ENCODE measurements around the gene CRKL. TPM values are rescaled to one million over a fixed set of nuclear protein-coding genes. Genes with fewer than 3 reads are reported as not detected.

Gene CRKL
- polyA plus RNA-seq, 2 of the 4 experiments (the other 2 are of a cell fraction): 21.4 to 22.8 TPM

- Histone ChIP-seq H3K4me2 (0 out of 3 replicates have a peak overlapping the region, but pooled peaks have one; percentile 0), H3K9me3 (no peaks in the 10 kb centered on the region), H3K27ac (peak overlapping the region in 1 of 2 experiments; percentile 78; a peak in 3 of 6 replicates), H3K4me1 (peaks cover 41% of the 10 kb centered on the region), H3K4me3 (no peak overlapping the region)
- ChIA-PET POLR2A (no interaction called here), CTCF (interaction anchor here (0.7 to 2.8 kb wide), 6 partner anchors 9 to 150 kb away, joined by 3 to 8 read pairs (median 4); partner anchors contain the start of gene CRKL)
- 85% methylated on average over 8 of the region's 8 CpGs for WGBS (ENCODE audit: missing lambda C conversion rate)
- FAIRE-seq (no peak), DNase-seq (ENCODE audit: low read depth in 1 of 2, low spot score in 1 of 2) (peak in 1 of 2 experiments; percentile 16), ATAC-seq (no peak)
- TF ChIP-seq HOXA7 (CRISPR knock-in tag; IDR thresholded peaks at IDR 0.05) (no peak), HEYL (CRISPR knock-in tag; IDR thresholded peaks at IDR 0.05) (no peak), FOSL2 (IDR thresholded peaks at IDR 0.05) (no peak), FOSL2 (CRISPR knock-in tag; IDR thresholded peaks at IDR 0.05) (no peak), HOXB13 (CRISPR knock-in tag; IDR thresholded peaks at IDR 0.05; ENCODE audit: low read depth) (no peak), POLR2A (IDR thresholded peaks at IDR 0.05; ENCODE audit: low read length) (no peak), FOSB (CRISPR knock-in tag; IDR thresholded peaks at IDR 0.05) (no peak), KDM5A (IDR thresholded peaks at IDR 0.05) (no peak), NR3C1 (IDR thresholded peaks at IDR 0.05) (no peak), CEBPB (IDR thresholded peaks at IDR 0.05) (peak; percentile 52 to 59; a peak in 2 of 4 replicates)
Measured at GRCh38 chr22:20953668-20954500, 36.7 kb downstream of the CRKL start.

GRCh38 chr22:20955548-20955947 lies 38.3 kb downstream of the CRKL start:
- DNase-seq (ENCODE audit: low read depth in 1 of 2, low spot score in 1 of 2) (peak in 1 of 2 experiments; percentile 17), FAIRE-seq (no peak), ATAC-seq (no peak)
- H3K4me1 ChIP-seq: peaks cover 36% of the 10 kb centered on the region
- ChIA-PET POLR2A (interaction anchor here (0.6 kb wide), 1 partner anchor 27 kb away, joined by 3 read pairs; the partner anchor contains the start of gene LZTR1), CTCF (interaction anchor here (0.6 to 3.6 kb wide), 9 partner anchors 11 to 151 kb away, joined by 3 to 10 read pairs (median 5); partner anchors contain the start of genes CRKL and LZTR1)
- H3K4me3 ChIP-seq: no peak overlapping the region
- peak overlapping the region; percentile 74 for H3K4me2 ChIP-seq
- peak overlapping the region in 1 of 2 experiments; percentile 98; a peak in 3 of 6 replicates for H3K27ac ChIP-seq
- 67% methylated on average over 6 of the region's 7 CpGs for WGBS (ENCODE audit: missing lambda C conversion rate)
- TF ChIP-seq FOXS1 (CRISPR knock-in tag; IDR thresholded peaks at IDR 0.05) (no peak), CHD2 (IDR thresholded peaks at IDR 0.05; ENCODE audit: low read length, partially characterized antibody) (no peak), KDM5A (IDR thresholded peaks at IDR 0.05) (no peak), EHF (CRISPR knock-in tag; IDR thresholded peaks at IDR 0.05) (no peak), HOXB13 (CRISPR knock-in tag; IDR thresholded peaks at IDR 0.05; ENCODE audit: low read depth) (no peak), ATOH8 (CRISPR knock-in tag; IDR thresholded peaks at IDR 0.05; ENCODE audit: low read depth) (no peak), HDAC2 (IDR thresholded peaks at IDR 0.05) (no peak), HOXA7 (CRISPR knock-in tag; IDR thresholded peaks at IDR 0.05) (no peak), TFCP2L1 (CRISPR knock-in tag; IDR thresholded peaks at IDR 0.05) (no peak), RNF2 (IDR thresholded peaks at IDR 0.05; ENCODE audit: borderline replicate concordance, low read depth) (no peak), RARB (CRISPR knock-in tag; IDR thresholded peaks at IDR 0.05) (no peak), JUN (IDR thresholded peaks at IDR 0.05) (no peak)
- H3K9me3 ChIP-seq: no peaks in the 10 kb centered on the region

DNA sequence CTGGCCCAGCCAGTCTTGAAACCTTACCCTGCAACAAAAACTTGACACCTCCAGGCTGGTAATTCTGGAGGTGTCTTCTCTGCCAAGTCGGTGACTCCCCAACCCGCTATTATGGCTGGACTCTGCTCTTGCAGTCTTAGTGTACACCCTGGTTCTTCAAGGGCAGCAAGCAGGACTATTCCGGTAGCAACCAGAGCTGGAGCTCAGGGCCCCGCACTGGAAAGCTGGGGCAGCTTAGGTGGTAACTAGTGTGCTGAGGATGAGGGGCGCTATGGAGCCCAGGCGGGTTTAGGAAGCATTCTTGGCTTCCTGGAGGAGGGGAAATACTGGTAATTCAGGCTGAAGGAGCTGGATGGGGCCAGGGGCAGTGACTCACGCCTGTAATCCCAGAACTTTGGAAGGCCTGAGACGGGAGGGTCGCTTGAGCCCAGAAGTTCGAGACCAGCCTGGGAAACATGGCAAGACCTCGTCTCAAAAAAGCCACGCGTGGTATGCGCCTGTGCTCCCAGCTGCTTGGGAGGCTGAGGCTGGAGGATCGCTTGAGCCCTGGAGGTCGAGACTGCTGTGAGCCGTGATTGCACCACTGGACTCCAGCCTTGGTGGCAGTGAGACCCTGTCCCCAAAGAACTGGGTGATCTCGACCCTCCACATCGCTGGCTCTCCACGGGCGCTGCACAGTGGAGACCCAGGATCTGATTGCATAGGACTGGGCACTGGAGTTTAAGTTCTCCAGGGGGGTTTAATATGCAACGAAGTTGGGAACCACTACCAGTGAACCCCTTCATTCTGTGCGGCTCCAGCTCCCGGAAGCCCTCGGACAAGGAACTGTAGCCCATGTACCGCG lies 39.3 kb downstream of the CRKL start:
- 0% methylated on average over 11 of the region's 27 CpGs for WGBS (ENCODE audit: missing lambda C conversion rate)
- Histone ChIP-seq H3K27ac (peak overlapping the region; percentile 98), H3K4me1 (peaks cover 27% of the 10 kb centered on the region), H3K4me3 (peak overlapping the region; percentile 84), H3K4me2 (peak overlapping the region; percentile 74), H3K9me3 (no peaks in the 10 kb centered on the region)
- FAIRE-seq: no peak
- peak; percentile 23 to 75 for DNase-seq (ENCODE audit: low read depth in 1 of 2, low spot score in 1 of 2)
- TF ChIP-seq GATA3 (IDR thresholded peaks at IDR 0.05; ENCODE audit: borderline replicate concordance) (no peak), ZSCAN20 (CRISPR knock-in tag; IDR thresholded peaks at IDR 0.05) (no peak), TP53 (CRISPR knock-in tag; IDR thresholded peaks at IDR 0.05) (no peak), CBX8 (IDR thresholded peaks at IDR 0.05) (no peak), JUN (IDR thresholded peaks at IDR 0.05) (peak in 1 of 2 experiments; percentile 20; a peak in 1 of 5 replicates), SREBF2 (IDR thresholded peaks at IDR 0.05) (no peak), CTCF (IDR thresholded peaks at IDR 0.05) (0 out of 3 replicates have a peak, but pooled peaks have one; percentile 20), ZNF302 (CRISPR knock-in tag; IDR thresholded peaks at IDR 0.05) (no peak), FOSL2 (IDR thresholded peaks at IDR 0.05) (no peak), FOSL2 (CRISPR knock-in tag; IDR thresholded peaks at IDR 0.05) (peak; percentile 36), ZFP36 (IDR thresholded peaks at IDR 0.05; ENCODE audit: borderline replicate concordance, partially characterized antibody) (peak; percentile 54)
- CTCF ChIA-PET: interaction anchor here (0.7 to 3.6 kb wide), 14 partner anchors 12 to 152 kb away, joined by 3 to 19 read pairs (median 5); partner anchors contain the start of genes CRKL, LZTR1 and THAP7
- ATAC-seq: peak; percentile 49 to 66
- POLR2A ChIA-PET: interaction anchor here (0.7 to 2.7 kb wide), 4 partner anchors 26 to 71 kb away, joined by 3 to 19 read pairs (median 7); partner anchors contain the start of genes LZTR1 and THAP7

Measured in A549 (cell line).